C4-2B (cell line): ENCODE data around the gene KCNQ1.

Source experiments
- ZFX ChIP-seq: fragments of 450-650 bp; IDR thresholded peaks from 2 replicates; pipeline ENCODE4 v1.6.1; 2017
- TF ChIP-seq, protein P1 (sequence below): fragments of 450-650 bp; conservative IDR thresholded peaks from 2 replicates; pipeline ENCODE4 v1.5.1; 2017; ENCODE audit warnings: mild to moderate bottlenecking

- TF ChIP-seq, protein P1, sequence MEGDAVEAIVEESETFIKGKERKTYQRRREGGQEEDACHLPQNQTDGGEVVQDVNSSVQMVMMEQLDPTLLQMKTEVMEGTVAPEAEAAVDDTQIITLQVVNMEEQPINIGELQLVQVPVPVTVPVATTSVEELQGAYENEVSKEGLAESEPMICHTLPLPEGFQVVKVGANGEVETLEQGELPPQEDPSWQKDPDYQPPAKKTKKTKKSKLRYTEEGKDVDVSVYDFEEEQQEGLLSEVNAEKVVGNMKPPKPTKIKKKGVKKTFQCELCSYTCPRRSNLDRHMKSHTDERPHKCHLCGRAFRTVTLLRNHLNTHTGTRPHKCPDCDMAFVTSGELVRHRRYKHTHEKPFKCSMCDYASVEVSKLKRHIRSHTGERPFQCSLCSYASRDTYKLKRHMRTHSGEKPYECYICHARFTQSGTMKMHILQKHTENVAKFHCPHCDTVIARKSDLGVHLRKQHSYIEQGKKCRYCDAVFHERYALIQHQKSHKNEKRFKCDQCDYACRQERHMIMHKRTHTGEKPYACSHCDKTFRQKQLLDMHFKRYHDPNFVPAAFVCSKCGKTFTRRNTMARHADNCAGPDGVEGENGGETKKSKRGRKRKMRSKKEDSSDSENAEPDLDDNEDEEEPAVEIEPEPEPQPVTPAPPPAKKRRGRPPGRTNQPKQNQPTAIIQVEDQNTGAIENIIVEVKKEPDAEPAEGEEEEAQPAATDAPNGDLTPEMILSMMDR, result no peak
- no peak for TF ChIP-seq ZFX
Observed at GRCh38 chr11:2732940-2733628, 288.3 kb downstream of the KCNQ1 start.
